HG02970 (cell line): Measurements from ENCODE around the gene GAK.

ENCODE experiments used
- ATAC-seq: cut with Tn5 transposase; IDR thresholded peaks from one replicate; pipeline ENCODE4 v1.9.1; 2021; ENCODE audit warnings: mild to moderate bottlenecking, moderate library complexity, moderate number of reproducible peaks; ENCODE audit not compliant: unreplicated experiment, low FRiP score

GAK gene

GRCh38 chr4:910366-911091 is 21.6 kb downstream of the GAK start:
- no peak for ATAC-seq

GRCh38 chr4:909821-910220 is 22.3 kb downstream of the GAK start:
- ATAC-seq, result no peak

- no peak for ATAC-seq
Measured at GRCh38 chr4:909131-909571, 23.0 kb downstream of the GAK start.

GRCh38 chr4:907691-908425 is 24.3 kb downstream of the GAK start:
- no peak for ATAC-seq

DNA sequence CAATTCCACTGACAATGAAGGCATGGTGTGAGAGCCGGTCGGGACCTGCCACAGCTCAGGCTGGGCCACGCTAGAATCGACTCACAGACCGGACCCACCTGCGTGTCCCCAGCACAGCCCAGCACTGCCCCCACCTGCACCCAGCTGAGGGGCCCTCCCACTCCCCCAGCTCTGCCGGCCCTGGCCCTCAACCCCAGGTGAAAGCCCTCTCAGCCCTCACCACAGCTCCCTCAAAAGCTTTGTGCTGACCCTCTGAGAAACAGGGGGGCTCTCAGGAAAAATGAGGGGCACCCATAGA is 25.1 kb downstream of the GAK start:
- no peak for ATAC-seq

DNA sequence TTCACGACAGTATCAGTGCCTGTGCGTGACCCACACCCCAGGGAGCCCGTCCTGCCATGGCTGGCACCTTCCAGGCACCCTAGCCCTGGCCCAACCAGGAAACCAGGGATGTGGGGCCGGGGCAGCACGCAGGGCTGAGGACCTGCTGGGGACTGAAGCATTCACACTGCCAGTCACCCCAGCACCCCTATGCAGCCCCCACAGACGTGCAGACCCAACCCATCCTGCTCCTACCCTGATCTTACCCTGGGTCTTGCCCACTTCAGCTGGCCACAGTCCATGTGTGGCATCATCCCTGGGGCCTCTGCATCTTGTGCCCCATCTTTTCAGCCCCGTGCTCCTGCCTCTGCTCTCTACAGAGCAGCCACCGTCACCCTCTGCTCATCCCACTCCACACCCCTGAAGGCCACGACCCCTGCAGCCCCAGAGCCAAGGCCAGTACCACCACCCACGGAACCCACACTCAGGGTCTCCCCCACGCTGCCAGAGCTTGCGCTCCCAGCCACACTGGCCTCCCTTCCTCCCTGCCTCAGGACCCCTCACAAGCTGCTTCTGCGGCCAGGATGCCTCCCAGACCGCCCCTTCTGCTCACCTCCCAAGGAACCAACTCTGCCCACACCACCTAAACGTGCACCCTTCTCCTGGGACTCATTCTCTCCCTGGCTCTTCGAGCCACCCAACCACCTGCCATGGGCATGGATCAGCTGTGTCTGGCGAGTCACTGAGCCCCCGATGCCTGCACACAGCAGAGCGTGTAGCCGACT is 25.6 kb downstream of the GAK start:
- ATAC-seq, result no peak

- ATAC-seq, result no peak
Measured at GRCh38 chr4:905485-906338, 26.4 kb downstream of the GAK start.

GRCh38 chr4:903066-904046 is 28.8 kb downstream of the GAK start:
- no peak for ATAC-seq

- no peak for ATAC-seq
Measured at GRCh38 chr4:901192-901910, 30.8 kb downstream of the GAK start.

DNA sequence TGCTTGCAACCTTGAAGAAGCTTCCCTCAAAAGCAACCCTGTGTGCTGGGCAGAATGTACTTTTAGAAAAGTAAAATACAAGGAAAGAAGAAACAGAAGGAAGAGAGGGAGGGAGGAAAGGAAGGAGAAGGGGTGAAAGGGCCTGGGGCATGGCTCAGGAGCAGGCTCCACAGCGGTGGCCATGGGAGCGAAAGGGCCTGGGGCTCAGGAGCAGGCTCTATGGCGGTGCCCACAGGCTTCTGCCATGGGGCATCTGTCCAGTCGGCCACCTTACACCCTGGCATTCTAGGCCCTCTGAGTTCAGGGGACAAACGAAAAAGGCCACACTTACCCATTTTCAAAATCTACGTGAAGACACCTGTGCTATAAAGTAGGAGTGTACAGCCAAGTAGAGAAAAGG is 31.4 kb downstream of the GAK start:
- no peak for ATAC-seq

DNA sequence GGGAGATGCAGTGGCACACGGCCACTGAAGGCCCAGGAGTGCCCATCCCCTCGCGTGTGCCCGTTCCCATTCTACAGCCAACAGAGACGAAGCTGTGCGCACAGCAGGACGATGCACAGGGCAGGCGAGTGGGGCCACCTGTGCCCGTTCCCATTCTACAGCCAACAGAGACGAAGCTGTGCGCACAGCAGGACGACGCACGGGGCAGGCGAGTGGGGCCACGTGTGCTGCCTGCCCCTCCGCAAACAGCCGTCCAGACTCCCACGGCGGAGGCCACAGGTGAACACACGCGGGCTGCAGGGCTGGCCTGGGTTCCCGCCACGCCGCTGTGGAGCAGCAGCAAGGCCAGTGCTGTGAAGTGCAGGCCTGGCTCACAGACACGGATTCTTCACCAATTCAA is 32.0 kb downstream of the GAK start:
- no peak for ATAC-seq

DNA sequence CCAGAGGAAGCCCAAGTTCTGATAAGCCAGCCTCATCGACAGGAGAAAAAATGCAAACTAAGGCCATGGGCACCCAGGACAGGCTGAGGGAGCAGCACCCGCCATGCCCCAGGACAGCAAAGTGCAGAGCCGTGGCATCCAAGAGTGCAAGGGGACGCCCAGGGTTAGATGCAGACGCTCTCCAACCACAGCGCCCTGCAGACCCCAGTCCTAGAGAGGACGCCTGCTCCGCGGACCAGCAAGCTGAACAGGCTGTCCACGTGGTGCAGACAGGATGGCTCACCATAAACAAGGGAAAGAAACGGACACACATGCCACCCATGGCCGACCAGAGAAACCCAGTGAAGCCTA is 32.6 kb downstream of the GAK start:
- no peak for ATAC-seq

GRCh38 chr4:898869-899555 is 33.1 kb downstream of the GAK start:
- no peak for ATAC-seq

DNA sequence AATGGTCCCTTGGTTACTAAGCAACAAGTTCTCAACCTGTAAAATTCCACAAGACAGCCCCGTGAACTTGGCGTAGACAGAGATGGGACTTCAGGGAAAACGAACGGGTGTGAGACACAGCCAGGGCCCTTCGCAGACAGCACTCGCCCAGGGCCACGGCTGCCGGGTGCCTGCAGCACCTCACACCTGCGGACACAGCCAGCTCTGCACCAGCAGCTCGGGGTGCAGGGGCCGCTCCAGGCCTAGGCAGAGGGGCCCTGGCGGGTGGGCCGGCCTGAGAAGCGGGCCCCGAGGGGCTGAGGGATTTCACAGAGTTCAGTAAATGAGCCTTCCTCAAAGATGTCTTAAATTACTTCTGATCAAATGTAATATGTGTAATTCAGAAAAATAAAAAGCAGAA is 34.0 kb downstream of the GAK start:
- ATAC-seq, result no peak

DNA sequence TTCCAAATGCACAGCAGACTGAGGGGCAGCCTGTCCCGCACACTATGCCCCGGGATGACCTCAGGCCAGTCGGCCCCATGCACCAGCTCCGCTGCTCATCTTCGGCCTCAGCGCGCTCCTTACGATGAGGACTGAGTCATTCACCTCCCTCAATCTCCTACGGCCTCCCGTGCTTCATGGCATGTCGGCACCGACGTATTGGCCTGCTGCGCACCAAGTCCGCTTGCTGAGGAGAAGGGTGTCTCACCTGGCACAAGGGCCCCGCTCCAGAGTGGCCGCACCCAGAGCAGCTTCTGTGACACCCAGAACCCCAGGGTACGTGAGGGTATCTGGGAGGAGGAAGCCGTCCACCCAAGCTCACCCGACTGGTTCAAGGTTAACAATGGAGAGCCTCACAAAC is 35.5 kb downstream of the GAK start:
- no peak for ATAC-seq

GRCh38 chr4:896216-896615 is 35.9 kb downstream of the GAK start:
- ATAC-seq, result no peak

DNA sequence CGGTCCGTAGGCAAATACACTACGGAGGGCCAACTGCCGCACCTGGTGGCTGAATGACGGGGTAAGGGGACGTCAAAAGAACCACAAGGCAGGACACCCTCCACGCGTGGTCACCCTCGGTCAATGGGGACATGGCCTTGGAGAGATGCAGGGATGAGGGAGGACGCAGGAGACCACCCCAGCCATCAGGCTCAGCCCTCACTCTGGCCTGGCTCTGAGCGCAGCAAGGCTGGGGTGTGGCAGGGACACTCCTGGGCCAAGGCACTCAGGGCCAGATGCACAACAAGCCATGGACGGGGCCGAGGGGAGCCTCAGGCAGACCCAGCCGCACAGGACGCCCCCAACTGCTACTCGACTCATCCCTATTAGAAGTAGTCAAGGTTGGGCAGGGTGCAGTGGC is 36.5 kb downstream of the GAK start:
- no peak for ATAC-seq

- ATAC-seq, result no peak
Measured at GRCh38 chr4:893995-894705, 38.0 kb downstream of the GAK start.
